ENCODE data around the gene THOC5. TPM values are rescaled to one million over a fixed set of nuclear protein-coding genes. Genes with fewer than 3 reads are reported as not detected.
A peak's percentile ranks its signal among the peaks of the same experiment; 100 is the strongest.
"Not testable (repeated sequence)": the region's sequence is repeated elsewhere in the genome, so short reads cannot be mapped to it uniquely, and the experiment has no call there.

Gene THOC5
- total RNA-seq, 2 donors from 2014 or later: 19.9 to 33.5 TPM

DNA sequence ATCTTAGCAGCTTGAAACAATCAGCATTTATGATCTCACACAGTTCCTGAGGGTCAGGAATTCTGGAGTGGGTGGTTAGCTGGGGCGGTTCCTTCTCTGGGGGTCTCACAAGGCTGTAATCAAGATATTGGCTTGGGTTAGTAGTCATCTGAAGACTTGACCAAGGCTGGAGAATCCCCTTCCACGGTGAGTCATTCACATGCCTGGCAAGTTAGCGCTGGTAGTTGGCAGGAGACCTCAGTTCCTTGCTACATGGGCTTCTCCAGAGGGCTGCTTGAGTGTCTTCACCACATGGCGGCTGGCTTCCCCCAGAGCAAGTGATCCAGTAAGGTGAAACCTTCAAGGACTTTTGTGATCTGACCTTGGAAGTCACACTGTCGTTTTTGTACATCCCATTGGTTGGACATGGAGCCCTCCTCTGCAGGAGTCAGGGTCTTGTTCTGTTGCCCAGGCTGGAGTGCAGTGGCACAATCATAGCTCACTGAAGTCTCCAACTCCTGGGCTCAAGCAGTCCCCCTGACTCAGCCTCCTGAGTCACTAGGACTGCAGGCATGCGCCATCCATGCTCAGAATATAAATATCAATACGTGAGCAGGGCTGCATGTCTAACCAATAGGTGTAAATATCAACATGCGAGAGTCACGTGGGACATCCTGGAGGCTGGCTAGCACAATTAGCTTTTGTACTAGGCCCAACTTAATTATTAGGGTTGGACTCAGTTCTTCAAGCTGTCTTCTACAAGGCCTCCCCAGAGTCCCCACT, 34.6 kb upstream of the THOC5 start:
- no peak overlapping the region for H3K9ac ChIP-seq (ENCODE audit: low read depth in 2 of 2, low read length in 2 of 2)
- intact Hi-C loops (cut with DNase I): no loop called here
- no peak for DNase-seq

DNA sequence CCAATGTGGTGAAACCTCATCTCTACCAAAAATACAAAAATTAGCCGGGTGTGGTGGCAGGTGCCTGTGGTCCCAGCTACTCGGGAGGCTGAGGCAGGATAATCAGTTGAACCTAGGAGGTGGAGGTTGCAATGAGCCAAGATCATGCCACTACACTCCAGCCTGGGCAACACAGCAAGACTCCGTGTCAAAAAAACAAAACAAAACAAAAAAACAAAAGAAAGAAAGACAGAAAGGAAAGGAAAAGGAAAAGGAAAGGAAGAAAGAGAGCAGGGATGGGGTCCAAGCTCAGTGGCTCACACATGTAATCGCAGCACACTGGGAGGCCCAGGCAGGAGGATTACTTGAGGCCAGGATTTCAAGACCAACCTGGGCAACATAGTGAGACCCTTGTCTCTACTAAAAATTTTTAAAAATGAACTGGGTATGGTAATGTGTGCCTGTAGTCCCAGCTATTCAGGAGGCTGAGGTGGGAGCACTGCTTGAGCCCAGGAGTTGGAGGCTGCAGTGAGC, 32.7 kb upstream of the THOC5 start:
- H3K27me3 ChIP-seq; H3K4me3 ChIP-seq; H3K36me3 ChIP-seq; intact Hi-C loops (cut with DNase I); DNase-seq; H3K9me3 ChIP-seq; H3K9ac ChIP-seq (ENCODE audit: low read depth in 2 of 2, low read length in 2 of 2); H3K27ac ChIP-seq; H3K4me1 ChIP-seq: not testable (repeated sequence)

More for the DNA sequence above, 34.6 kb upstream of the THOC5 start:
- Histone ChIP-seq H3K27me3 (no peaks in the 10 kb centered on the region), H3K4me3 (no peak overlapping the region), H3K4me1 (no peaks in the 10 kb centered on the region), H3K36me3 (no peaks in the 10 kb centered on the region), H3K9me3 (no peaks in the 10 kb centered on the region), H3K27ac (no peak overlapping the region)
- TF ChIP-seq CTCF (IDR thresholded peaks at IDR 0.05): no peak

DNA sequence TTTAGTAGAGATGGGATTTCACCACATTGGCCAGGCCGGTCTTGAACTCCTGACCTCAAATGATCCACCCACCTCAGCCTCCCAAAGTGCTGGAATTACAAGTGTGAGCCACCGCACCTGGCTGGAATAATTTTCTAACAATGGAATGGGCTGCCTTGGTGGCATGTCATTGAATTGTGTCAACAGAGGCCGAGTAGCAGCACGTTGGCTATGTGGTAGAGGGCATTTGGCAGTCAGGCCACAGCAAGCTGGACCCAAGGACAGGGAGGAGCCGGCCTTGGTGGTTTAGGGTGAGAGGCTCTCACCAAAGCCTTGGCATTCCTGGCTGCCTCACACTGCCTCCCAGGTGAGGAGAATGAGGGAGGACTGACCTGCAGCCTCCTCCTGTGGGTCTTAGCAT, 31.4 kb upstream of the THOC5 start:
- Histone ChIP-seq H3K36me3 (no peaks in the 10 kb centered on the region), H3K27me3 (no peaks in the 10 kb centered on the region), H3K4me3 (no peak overlapping the region), H3K4me1 (peaks cover 4% of the 10 kb centered on the region), H3K9ac (ENCODE audit: low read depth in 2 of 2, low read length in 2 of 2) (no peak overlapping the region), H3K27ac (no peak overlapping the region), H3K9me3 (no peaks in the 10 kb centered on the region)
- no peak for TF ChIP-seq CTCF (IDR thresholded peaks at IDR 0.05)
- no peak for DNase-seq
- intact Hi-C loops (cut with DNase I): no loop called here

GRCh38 chr22:29581799-29582198, 28.2 kb upstream of the THOC5 start:
- Histone ChIP-seq H3K36me3 (no peaks in the 10 kb centered on the region), H3K9ac (ENCODE audit: low read depth in 2 of 2, low read length in 2 of 2) (peak overlapping the region in 1 of 2 donors; percentile 43), H3K9me3 (no peaks in the 10 kb centered on the region), H3K4me1 (peaks cover 5% of the 10 kb centered on the region), H3K27me3 (no peaks in the 10 kb centered on the region), H3K27ac (no peak overlapping the region), H3K4me3 (peak overlapping the region; percentile 68)
- intact Hi-C loops (cut with DNase I): no loop called here
- DNase-seq: peak; percentile 78
- no peak for TF ChIP-seq CTCF (IDR thresholded peaks at IDR 0.05)

- Histone ChIP-seq H3K27me3 (no peaks in the 10 kb centered on the region), H3K4me1 (peaks cover 5% of the 10 kb centered on the region), H3K9me3 (no peaks in the 10 kb centered on the region), H3K9ac (ENCODE audit: low read depth in 2 of 2, low read length in 2 of 2) (peak overlapping the region; percentile 53 to 70), H3K4me3 (peak overlapping the region; percentile 68), H3K27ac (peak overlapping the region; percentile 50), H3K36me3 (no peaks in the 10 kb centered on the region)
- DNase-seq: peak; percentile 51
- no peak for TF ChIP-seq CTCF (IDR thresholded peaks at IDR 0.05)
- intact Hi-C loops (cut with DNase I): no loop called here
Observed at GRCh38 chr22:29580200-29580810, 26.7 kb upstream of the THOC5 start.
